ENCODE measurements around the gene VPS35L. TPM values are rescaled to one million over a fixed set of nuclear protein-coding genes. Genes with fewer than 3 reads are reported as not detected.

The VPS35L gene
- total and polyA plus RNA-seq, 2 of the 13 experiments (the other 11 are each of a cell fraction or from before 2014, with no cell fraction given) = 1.4 to 1.6 TPM

- peak; percentile 94 for TF ChIP-seq ZNF609 (CRISPR knock-in tag; IDR thresholded peaks at IDR 0.05; ENCODE audit: borderline replicate concordance)
- no peak for TF ChIP-seq ZNF552 (CRISPR knock-in tag; IDR thresholded peaks at IDR 0.05; ENCODE audit: borderline replicate concordance)
- no peak for TF ChIP-seq ZNF33A (CRISPR knock-in tag; IDR thresholded peaks at IDR 0.05; ENCODE audit: borderline replicate concordance)
- TF ChIP-seq ZNF468 (CRISPR knock-in tag; IDR thresholded peaks at IDR 0.05) = no peak
- no peak for TF ChIP-seq ZNF317 (CRISPR knock-in tag; IDR thresholded peaks at IDR 0.05)
- no peak for TF ChIP-seq HNRNPL (IDR thresholded peaks at IDR 0.05; ENCODE audit: low read depth, low read length)
- TF ChIP-seq KLF6 (CRISPR knock-in tag; IDR thresholded peaks at IDR 0.05) = no peak
- no peak for TF ChIP-seq ZNF678 (CRISPR knock-in tag; IDR thresholded peaks at IDR 0.05)
- no peak for TF ChIP-seq ZNF850 (CRISPR knock-in tag; conservative IDR thresholded peaks at IDR 0.05)
- no peak for TF ChIP-seq ZUFSP (CRISPR knock-in tag; IDR thresholded peaks at IDR 0.05; ENCODE audit: borderline replicate concordance)
- no peak for TF ChIP-seq SRSF4 (IDR thresholded peaks at IDR 0.05; ENCODE audit: low read depth, low read length, poor library complexity, severe bottlenecking)
- TF ChIP-seq ZBTB20 (CRISPR knock-in tag; IDR thresholded peaks at IDR 0.05; ENCODE audit: borderline replicate concordance, low read depth) = peak; percentile 54; the same call in 1 of the 2 replicates
- no peak for TF ChIP-seq ZNF781 (CRISPR knock-in tag; IDR thresholded peaks at IDR 0.05; ENCODE audit: borderline replicate concordance, not compliant biosample characterization)
- no peak for TF ChIP-seq NFKB2 (CRISPR knock-in tag; IDR thresholded peaks at IDR 0.05; ENCODE audit: borderline replicate concordance)
- no peak for TF ChIP-seq NR3C1 (CRISPR knock-in tag; IDR thresholded peaks at IDR 0.05)
- no peak for TF ChIP-seq ZNF496 (CRISPR knock-in tag; IDR thresholded peaks at IDR 0.05; ENCODE audit: insufficient replicate concordance)
- TF ChIP-seq IRF2 (CRISPR knock-in tag; IDR thresholded peaks at IDR 0.05) = peak; percentile 21; the same call in 1 of the 2 replicates
- TF ChIP-seq PBX2 (CRISPR knock-in tag; IDR thresholded peaks at IDR 0.05) = no peak
- no peak for TF ChIP-seq TCF7L2 (IDR thresholded peaks at IDR 0.05; ENCODE audit: low read depth, low read length)
- TF ChIP-seq CREM (IDR thresholded peaks at IDR 0.05) = peak; percentile 39; the same call in 1 of the 2 replicates
- TF ChIP-seq CREM (CRISPR knock-in tag; IDR thresholded peaks at IDR 0.05) = no peak
Observed at GRCh38 chr16:19744670-19745069, 189.2 kb downstream of the VPS35L start (continued).

Measured in HepG2 (cell line).